GM03348 (cell line): ENCODE measurements around the gene CDH13.

Source experiments
- DNase-seq: peaks from one replicate; pipeline ENCODE4 v3.0.0; 2012; ENCODE audit warnings: low spot score

Gene CDH13

GRCh38 chr16:82954224-82954929 is 327.6 kb downstream of the CDH13 start:
- DNase-seq: peak; percentile 27

DNA sequence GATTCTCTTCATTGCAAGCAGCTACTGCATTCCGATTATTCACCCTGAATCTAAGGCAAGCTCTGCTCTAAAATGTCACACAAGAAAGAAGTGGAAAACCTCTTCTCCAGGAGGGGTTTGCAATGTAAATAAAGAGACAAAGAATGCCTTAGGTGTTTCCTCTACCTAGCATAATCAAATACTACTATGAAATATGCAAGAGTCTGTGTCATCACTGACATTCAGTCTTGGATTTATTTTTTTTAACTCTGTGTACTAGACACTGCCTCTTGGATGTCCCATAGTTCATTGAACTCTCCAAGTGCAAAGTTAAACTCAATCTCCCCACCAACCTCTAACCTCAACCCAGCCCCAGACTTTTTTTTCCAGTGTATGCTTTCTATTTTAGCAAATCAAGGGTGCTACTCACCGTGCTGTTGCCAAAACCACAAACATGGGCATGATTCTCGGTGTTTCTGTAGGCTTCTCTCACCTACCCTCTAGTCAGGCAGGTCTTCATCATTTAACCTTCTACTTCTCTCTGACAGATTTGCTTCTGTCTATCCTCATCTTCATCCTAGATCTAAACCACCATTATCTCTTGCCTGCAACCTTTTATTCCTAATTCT is 329.1 kb downstream of the CDH13 start:
- no peak for DNase-seq

DNA sequence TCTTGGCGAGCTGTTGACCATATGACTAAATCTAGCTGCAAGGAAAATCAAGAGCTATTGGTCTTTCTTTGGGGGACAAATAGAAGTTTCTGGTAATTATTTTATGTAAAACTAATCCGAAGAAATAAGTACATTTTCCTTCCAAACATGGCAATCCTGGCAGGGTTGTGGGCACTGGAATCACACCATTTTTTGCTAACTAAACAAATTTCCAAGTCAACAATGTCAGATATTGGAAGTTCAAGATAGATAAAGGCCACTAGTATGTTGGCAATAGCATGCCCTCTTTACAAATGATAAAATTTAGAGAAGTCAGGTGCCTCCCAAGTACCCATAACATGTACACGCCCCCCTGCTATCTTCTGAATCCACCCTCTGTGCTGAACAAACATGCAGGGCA is 330.4 kb downstream of the CDH13 start:
- DNase-seq: no peak

DNA sequence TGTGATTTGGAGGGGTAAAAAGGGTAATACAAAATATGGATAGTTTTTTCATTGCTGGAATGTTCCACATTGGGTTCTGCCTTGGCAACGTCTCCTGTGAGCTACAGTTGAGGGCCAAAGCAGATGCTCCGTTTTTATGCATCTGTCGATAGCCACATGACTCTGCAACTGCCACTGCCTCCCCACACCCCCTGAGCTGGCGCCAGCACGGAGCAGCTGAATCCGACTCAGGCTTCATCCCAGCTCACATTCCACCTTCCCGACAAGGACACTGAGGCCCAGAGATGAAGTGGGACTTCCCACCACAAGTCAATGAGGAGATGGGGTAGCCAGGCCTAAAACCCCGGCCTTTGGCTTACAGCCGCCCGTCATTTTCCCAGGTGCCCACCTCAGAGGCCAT is 334.1 kb downstream of the CDH13 start:
- no peak for DNase-seq

DNA sequence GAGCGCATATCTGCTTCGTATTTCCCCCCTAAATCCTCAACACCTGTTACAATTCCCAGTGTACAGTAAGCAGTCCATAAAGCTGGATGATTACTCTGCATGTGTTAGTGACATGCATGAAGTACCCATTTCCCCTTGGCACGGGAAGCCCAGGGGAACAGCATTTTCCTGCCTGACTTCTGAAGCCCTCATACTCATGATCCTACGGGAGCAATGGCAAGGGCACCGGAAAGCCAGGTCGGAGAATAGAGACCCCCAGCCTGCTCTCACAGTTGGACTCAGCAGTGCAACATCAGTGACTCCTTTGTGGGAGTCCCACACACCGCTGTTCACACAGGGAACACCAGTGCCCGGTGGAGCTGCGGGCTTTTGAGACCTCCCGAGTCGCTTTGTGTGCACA is 336.9 kb downstream of the CDH13 start:
- no peak for DNase-seq

DNA sequence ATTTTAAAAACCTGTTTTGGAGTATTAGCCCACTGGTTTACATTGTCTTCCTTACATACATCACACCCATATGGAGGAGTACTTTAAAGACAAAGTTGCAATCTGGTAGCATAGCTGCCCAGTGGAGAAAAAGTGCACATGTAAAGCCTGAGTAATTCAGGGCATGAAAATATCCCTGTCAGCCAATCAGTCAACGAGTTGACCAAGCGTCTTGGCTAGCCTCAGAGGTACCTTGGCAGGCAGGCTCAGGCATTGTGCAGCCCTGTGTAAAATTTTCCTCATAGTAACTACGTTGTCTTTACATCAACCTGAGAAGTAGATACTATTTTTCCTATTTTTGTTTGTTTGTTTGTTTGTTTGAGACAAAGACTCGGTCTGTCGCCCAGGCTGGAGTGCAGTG is 339.0 kb downstream of the CDH13 start:
- DNase-seq: no peak

GRCh38 chr16:82967424-82967823 is 340.7 kb downstream of the CDH13 start:
- DNase-seq: no peak

DNA sequence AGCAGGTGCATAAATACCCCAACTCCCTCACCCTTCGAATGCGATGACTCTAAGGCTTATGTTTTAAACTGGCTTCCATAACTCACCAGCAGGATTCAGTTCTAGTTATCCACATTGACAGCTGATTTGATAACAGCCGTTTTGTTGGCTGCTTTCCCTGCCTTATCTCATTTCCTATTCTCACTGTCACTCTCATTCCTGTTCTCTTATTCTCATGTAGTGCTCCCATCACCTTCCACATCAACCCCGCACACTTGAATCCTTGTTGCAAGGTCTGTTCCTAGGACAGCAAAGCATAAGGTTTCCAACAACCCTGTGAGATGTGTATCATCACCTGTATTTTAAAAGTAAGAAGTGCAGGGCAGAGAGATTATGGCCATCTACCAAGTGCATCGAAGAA is 344.4 kb downstream of the CDH13 start:
- DNase-seq: no peak

DNA sequence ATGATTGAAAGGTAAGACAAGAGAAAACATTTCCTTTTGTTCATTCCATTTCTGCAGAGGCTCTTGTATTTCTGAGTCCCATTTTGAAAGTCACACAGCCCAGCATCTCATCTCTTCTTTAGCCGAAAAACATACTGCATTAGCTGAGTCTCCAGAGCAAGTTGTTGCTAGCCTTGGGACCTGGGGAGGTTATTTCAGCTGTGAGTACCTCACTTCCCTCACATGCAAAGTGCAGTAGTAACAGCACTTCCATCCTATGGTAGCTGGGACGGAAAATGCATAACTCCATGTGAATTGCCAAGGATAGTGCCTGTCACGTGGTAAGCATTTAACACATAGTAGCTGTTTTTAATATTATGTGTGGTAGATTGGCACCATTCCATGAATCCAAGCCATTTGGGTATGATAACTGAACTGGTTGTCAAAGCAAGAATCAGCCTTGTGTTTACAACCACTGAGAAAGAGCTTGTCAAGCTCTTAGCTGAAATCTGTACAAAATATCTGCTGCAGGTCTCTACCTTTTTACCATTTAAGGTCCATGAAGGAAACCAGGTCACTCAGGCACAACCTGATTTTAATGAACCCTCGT is 345.7 kb downstream of the CDH13 start:
- no peak for DNase-seq

- DNase-seq: no peak
Observed at GRCh38 chr16:82979406-82980111, 352.8 kb downstream of the CDH13 start.

DNA sequence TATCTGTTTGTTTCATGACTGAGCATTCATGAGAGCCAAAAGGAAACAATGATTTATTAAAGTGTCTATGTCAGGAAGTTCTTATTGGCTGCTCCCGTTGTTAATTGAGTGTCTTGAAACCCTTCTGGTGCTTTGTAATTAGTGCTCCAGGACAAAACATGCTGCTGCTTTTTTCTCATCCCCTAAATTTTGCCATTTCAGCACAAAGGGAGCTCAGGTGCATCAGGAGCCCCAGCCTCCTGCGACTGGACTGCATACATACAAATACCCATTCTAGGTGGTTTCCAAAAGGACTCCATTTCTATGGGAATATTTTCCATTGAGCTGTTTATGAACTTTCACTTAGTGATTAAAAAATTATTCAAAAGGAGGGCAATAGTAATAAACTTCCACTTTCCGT is 354.0 kb downstream of the CDH13 start:
- DNase-seq: no peak

DNA sequence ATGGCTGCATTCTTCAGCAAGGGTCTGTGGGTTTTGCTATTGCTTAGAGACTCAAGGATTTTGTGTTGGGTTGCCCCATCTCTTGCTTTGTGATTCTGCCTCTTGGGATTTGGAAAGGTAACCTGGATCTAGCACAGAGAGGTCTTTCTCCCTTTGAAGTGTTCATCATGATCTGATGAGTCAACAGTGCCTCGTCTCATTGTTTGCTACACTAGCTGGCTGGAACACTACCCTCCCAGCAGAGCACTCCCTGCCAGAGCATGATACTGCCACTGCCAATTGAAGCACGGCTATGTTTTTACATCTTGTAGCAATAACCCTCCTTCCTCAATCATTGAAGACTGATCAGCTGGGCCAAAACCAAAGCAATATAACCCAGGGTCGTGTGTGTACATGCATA is 361.0 kb downstream of the CDH13 start:
- DNase-seq: peak; percentile 15

DNA sequence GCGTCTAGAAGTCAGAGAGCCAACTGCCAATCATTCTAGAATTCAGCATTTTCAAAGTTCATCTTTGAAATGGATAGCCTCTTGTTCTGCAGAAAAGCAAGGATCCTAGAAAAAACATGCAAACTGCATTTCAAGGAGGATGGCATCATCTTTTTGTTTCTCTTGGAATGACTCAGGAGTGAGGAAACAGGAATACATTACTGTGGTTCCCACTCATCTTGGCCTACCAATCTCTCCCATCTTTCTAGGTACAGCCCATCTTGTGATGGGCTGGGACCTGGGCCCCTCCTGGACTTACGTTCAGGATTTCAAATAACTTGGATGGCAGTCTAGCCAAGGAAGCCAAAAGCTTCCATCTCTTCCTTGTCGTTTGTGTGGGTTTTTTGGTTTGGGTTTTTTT is 363.4 kb downstream of the CDH13 start:
- DNase-seq: peak; percentile 50

DNA sequence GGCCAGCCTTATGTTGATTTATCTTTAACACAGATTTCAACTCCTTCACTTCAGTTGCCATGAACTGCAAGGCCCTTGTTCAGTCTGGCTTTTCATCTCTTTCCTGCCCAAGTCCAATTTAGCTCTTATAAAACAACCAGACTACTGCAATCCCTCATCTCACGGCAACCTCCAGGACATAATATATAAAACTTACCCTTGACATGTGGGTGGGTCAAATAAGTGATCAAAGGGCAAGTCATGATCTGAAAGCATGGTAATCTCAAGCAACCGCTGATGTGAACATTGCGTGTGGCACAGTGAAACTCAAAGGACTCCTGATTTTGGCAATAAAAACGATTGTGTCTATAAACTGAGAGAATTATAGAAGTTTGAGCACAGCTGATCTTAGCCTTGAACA is 364.6 kb downstream of the CDH13 start:
- DNase-seq: no peak

GRCh38 chr16:82991966-82992675 is 365.4 kb downstream of the CDH13 start:
- DNase-seq: no peak

DNA sequence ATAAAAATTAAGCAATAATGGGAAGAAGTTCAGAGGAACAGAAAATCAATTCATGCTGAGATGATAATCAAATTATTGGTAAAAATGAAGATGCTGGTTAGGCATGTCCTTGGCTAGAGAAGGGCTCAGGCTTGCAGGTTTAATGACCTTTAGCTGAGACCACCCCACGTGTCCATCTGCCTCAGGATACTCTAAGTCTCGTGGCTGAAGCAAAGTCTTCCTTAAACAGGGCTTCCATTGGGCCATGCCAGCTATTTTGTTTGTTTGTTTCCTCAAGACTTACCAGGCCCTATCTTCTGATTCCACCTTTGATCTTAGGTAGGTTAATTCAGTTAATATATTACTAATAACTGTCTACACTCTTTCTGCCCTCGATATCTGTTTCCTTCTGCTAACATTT is 366.0 kb downstream of the CDH13 start:
- no peak for DNase-seq

GRCh38 chr16:82993415-82993814 is 366.6 kb downstream of the CDH13 start:
- DNase-seq: no peak

GRCh38 chr16:82993926-82994325 is 367.2 kb downstream of the CDH13 start:
- no peak for DNase-seq

GRCh38 chr16:82995286-82995923 is 368.6 kb downstream of the CDH13 start:
- no peak for DNase-seq

- peak; percentile 78 for DNase-seq
Observed at GRCh38 chr16:82995924-82996441, 369.2 kb downstream of the CDH13 start.

DNA sequence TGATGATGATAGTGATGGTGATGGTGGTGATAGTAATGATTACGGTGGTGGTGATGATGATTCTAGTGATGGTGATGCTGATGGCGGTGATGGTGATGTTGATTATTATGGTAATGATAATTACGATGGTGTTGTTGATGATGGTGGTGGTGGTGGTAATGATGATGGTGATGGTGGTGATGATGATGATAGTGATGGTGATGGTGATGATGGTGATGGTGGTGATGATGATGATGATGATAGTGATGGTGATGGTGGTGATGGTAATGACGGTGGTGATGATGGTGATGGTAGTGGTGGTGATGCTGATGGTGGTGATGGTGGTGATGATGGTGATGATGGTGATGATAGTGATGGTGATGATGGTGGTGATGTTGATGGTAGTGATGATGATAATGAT is 370.0 kb downstream of the CDH13 start:
- DNase-seq: no peak

- DNase-seq: no peak
Observed at GRCh38 chr16:82999711-83000110, 372.9 kb downstream of the CDH13 start.
